Endothelial cell of umbilical vein (primary cell): ENCODE measurements around the gene EFCAB8. TPM values are rescaled to one million over a fixed set of nuclear protein-coding genes. Genes with fewer than 3 reads are reported as not detected.

ENCODE experiments used
- BruUV-seq: library from RNA; stranded (reverse); fragments of 400-500 nt; replicated peaks from 2 replicates; lab custom pipeline; 2021; lab: Mats Ljungman, UMichigan
- CTCF ChIA-PET: fragments of 300-600, 350-600 bp; sonication (Branson Sonifier 250); formaldehyde crosslinking; loops from one replicate; lab custom pipeline; 2021; ENCODE audit warnings: antibody characterized with exemption, inconsistent platforms; lab: Charles Lee
- POLR2A ChIA-PET: fragments of 300-600, 350-600 bp; sonication (Branson Sonifier 250); formaldehyde crosslinking; loops from one replicate; lab custom pipeline; 2021; ENCODE audit warnings: antibody characterized with exemption, inconsistent platforms; lab: Charles Lee
- DNase-seq: peaks from one replicate; pipeline ENCODE4 v3.0.0-alpha.2; 2011; ENCODE audit warnings: low read depth, low spot score
- FAIRE-seq: peaks from 2 replicates; lab custom pipeline; 2011; peaks lifted over from hg19 to GRCh38; lab: Jason Lieb, UNC
- H2AFZ ChIP-seq: 2 replicates; pipeline ENCODE4 v1.6.0; 2012; ENCODE audit warnings: low read depth, low read length, control low read depth, inconsistent platforms
- H3K27ac ChIP-seq: 2 replicates; pipeline ENCODE4 v1.5.1; 2011; ENCODE audit warnings: low read depth, mild to moderate bottlenecking, control low read depth, low read length, moderate library complexity; ENCODE audit not compliant: insufficient read depth
- H3K27me3 ChIP-seq, 2 experiments: 2 replicates each; pipeline versions ENCODE4 v1.6.0 to v1.6.1; 2011; ENCODE audit warnings: low read length in 2 of 2, mixed read lengths in 1 of 2; ENCODE audit not compliant: control insufficient read depth in 2 of 2, insufficient read depth in 2 of 2
- H3K36me3 ChIP-seq, 2 experiments: 2 replicates in 1 of 2; 3 replicates in 1 of 2; pipeline ENCODE4 v1.5.1; 2011; ENCODE audit warnings: low read length in 2 of 2, mild to moderate bottlenecking in 1 of 2, moderate library complexity in 1 of 2; ENCODE audit not compliant: control insufficient read depth in 2 of 2, insufficient read depth in 2 of 2; ENCODE audit errors: extremely low read depth in 1 of 2
- H3K4me1 ChIP-seq: 3 replicates; pipeline ENCODE4 v1.5.1; 2011; ENCODE audit warnings: mild to moderate bottlenecking, low read length; ENCODE audit not compliant: control insufficient read depth, insufficient read depth; ENCODE audit errors: extremely low read depth
- H3K4me2 ChIP-seq: 2 replicates; pipeline ENCODE4 v1.6.1; 2011; ENCODE audit warnings: low read length, control low read depth, mixed read lengths; ENCODE audit not compliant: insufficient read depth
- H3K4me3 ChIP-seq, 3 experiments: fragments of 200-600 bp in 1 of 3; sonication (generic), shearing (Covaris generic) in 1 of 3; replicated peaks in 1 of 3; 2 replicates each; pipeline ENCODE4 v1.5.1; 2011 to 2016; ENCODE audit warnings: control low read depth in 3 of 3, low read length in 3 of 3, mild to moderate bottlenecking in 2 of 3, inconsistent platforms in 1 of 3, low read depth in 1 of 3, moderate library complexity in 1 of 3; ENCODE audit not compliant: insufficient read depth in 1 of 3
- H3K79me2 ChIP-seq: 2 replicates; pipeline ENCODE4 v1.6.0; 2012; ENCODE audit warnings: low read length, inconsistent platforms; ENCODE audit not compliant: control insufficient read depth, insufficient read depth
- H3K9ac ChIP-seq: replicated peaks from 2 replicates; pipeline ENCODE3; 2011; ENCODE audit warnings: low read length, control low read depth; ENCODE audit not compliant: insufficient read depth; ENCODE audit errors: extremely low read depth
- H3K9me1 ChIP-seq: replicated peaks from 3 replicates; pipeline ENCODE4 v1.6.0; 2011; ENCODE audit warnings: mild to moderate bottlenecking, low read length; ENCODE audit not compliant: control insufficient read depth, insufficient read depth; ENCODE audit errors: extremely low read depth
- H3K9me3 ChIP-seq: replicated peaks from 2 replicates; pipeline ENCODE4 v1.5.1; 2012; ENCODE audit warnings: low read length, inconsistent platforms; ENCODE audit not compliant: control insufficient read depth, insufficient read depth
- H4K20me1 ChIP-seq: replicated peaks from 2 replicates; pipeline ENCODE3; 2011; ENCODE audit warnings: mild to moderate bottlenecking, low read length; ENCODE audit not compliant: control insufficient read depth, insufficient read depth; ENCODE audit errors: extremely low read depth
- CTCF ChIP-seq, 2 donors: IDR thresholded peaks; 1 replicate in 1 of 2; 2 replicates in 1 of 2; pipeline ENCODE4 v1.5.1; 2011; ENCODE audit warnings: low read length in 2 of 2, mild to moderate bottlenecking in 2 of 2, moderate library complexity in 2 of 2, control low read depth in 1 of 2, inconsistent platforms in 1 of 2, low read depth in 1 of 2; ENCODE audit not compliant: insufficient read depth in 1 of 2; ENCODE audit errors: extremely low read depth in 1 of 2
- GATA2 ChIP-seq: IDR thresholded peaks from 2 replicates; pipeline ENCODE4 v1.7.0; 2011; ENCODE audit warnings: low read depth, mild to moderate bottlenecking, moderate library complexity, mixed read lengths, low read length; ENCODE audit not compliant: insufficient read length, insufficient read depth
- JUN ChIP-seq: IDR thresholded peaks from 2 replicates; pipeline ENCODE4 v1.6.1; 2011; ENCODE audit warnings: borderline replicate concordance, low read depth; ENCODE audit not compliant: insufficient read length, insufficient read depth
- MAX ChIP-seq: IDR thresholded peaks from 2 replicates; pipeline ENCODE4 v1.6.1; 2011; ENCODE audit not compliant: insufficient read depth, insufficient read length
- dilution Hi-C: fragments of 300-500 bp; cut with MboI; formaldehyde crosslinking; loops from one replicate; pipeline ENCODE4 v1.15.0; 2019; ENCODE audit warnings: low sequenced_read_pairs; ENCODE audit not compliant: extremely low pct_ligation_motif_present
- intact Hi-C: fragments of 100-400 bp; cut with micrococcal nuclease; formaldehyde crosslinking; loops from one replicate; pipeline ENCODE4 v1.10.0; 2022
- polyA plus RNA-seq, 4 experiments: library from polyadenylated mRNA; depleted of rRNA in 3 of 4; stranded (reverse) in 3 of 4; unstranded in 1 of 4; fragments of >200 nt; gene quantifications; 2 replicates each; pipeline versions ENCODE4 v1.2.1 to v1.2.3, GENCODE V29; 2011 to 2012; ENCODE audit warnings: missing spikeins in 1 of 4
- total RNA-seq: library from RNA; stranded (reverse); gene quantifications from 2 replicates; pipeline ENCODE4 v1.2.3, GENCODE V29; 2021

The EFCAB8 gene
- total and polyA plus RNA-seq, 2 donors (not counting 3 experiments of a cell fraction or from before 2014, with no cell fraction given) = 0.01 to 0.31 TPM

GRCh38 chr20:32894026-32894483 lies 35.3 kb downstream of the EFCAB8 start:
- H3K9me3 ChIP-seq = no peaks in the 10 kb centered on the region
- H3K36me3 ChIP-seq = no peaks in the 10 kb centered on the region
- H3K4me3 ChIP-seq = no peak overlapping the region
- H3K27me3 ChIP-seq = no peaks in the 10 kb centered on the region
- H3K27ac ChIP-seq = no peak overlapping the region
- dilution Hi-C loops = no loop called here
- ChIA-PET POLR2A (no interaction called here), CTCF (interaction anchor here (0.6 to 4.8 kb wide), 6 partner anchors 18 to 220 kb away, joined by 3 to 33 read pairs (median 3); partner anchors contain the start of gene C20orf203)
- TF ChIP-seq CTCF (IDR thresholded peaks at IDR 0.05; ENCODE audit: extremely low read depth in 1 of 2, insufficient read depth in 1 of 2, low read depth in 1 of 2, low read length in 2 of 2) (peak; percentile 23 to 73), JUN (no peak)
- H3K9me1 ChIP-seq = no peaks in the 10 kb centered on the region
- H3K9ac ChIP-seq = no peak overlapping the region
- no peaks in the 10 kb centered on the region for H4K20me1 ChIP-seq
- intact Hi-C loops = loop anchor here (1.0 kb wide), 1 partner anchor 104 kb away; no protein-coding TSS in a partner anchor
- no peaks in the 10 kb centered on the region for H3K4me1 ChIP-seq
- FAIRE-seq = no peak
- BruUV-seq = no TSS peak
- DNase-seq = no peak
- H3K4me2 ChIP-seq = no peak overlapping the region
- no peaks in the 10 kb centered on the region for H3K79me2 ChIP-seq
- H2AFZ ChIP-seq = no peak overlapping the region

GRCh38 chr20:32894711-32895355 lies 36.1 kb downstream of the EFCAB8 start:
- Histone ChIP-seq H3K4me3 (no peak overlapping the region), H3K79me2 (no peaks in the 10 kb centered on the region), H3K27me3 (no peaks in the 10 kb centered on the region), H3K4me2 (no peak overlapping the region), H3K4me1 (no peaks in the 10 kb centered on the region), H3K9me3 (no peaks in the 10 kb centered on the region), H4K20me1 (no peaks in the 10 kb centered on the region), H2AFZ (no peak overlapping the region), H3K9ac (no peak overlapping the region), H3K27ac (no peak overlapping the region), H3K36me3 (no peaks in the 10 kb centered on the region), H3K9me1 (no peaks in the 10 kb centered on the region)
- DNase-seq (no peak), FAIRE-seq (no peak)
- no TSS peak for BruUV-seq
- TF ChIP-seq MAX (no peak), GATA2 (no peak)
- ChIA-PET CTCF (interaction anchor here (0.6 to 4.8 kb wide), 5 partner anchors 19 to 221 kb away, joined by 3 to 33 read pairs (median 3); partner anchors contain the start of gene C20orf203), POLR2A (no interaction called here)
- dilution Hi-C loops = no loop called here
- intact Hi-C loops = loop anchor here (1.0 kb wide), 1 partner anchor 105 kb away; no protein-coding TSS in a partner anchor
